WTC11 (cell line): ENCODE data around the gene ACOT2. TPM values are rescaled to one million over a fixed set of nuclear protein-coding genes. Genes with fewer than 3 reads are reported as not detected.

Experiments used
- ATAC-seq: fragments of 200-7000 bp; cut with Tn5 transposase; 2 replicates; pipeline ENCODE4 v1.10.0; 2021; ENCODE audit warnings: mild to moderate bottlenecking, moderate library complexity
- CTCF ChIA-PET: fragments of 300-600 bp; sonication (Branson Sonifier 250); formaldehyde crosslinking; loops from one replicate; lab custom pipeline; 2021; ENCODE audit warnings: antibody characterized with exemption; lab: Charles Lee
- POLR2A ChIA-PET: fragments of 350-600 bp; sonication (Branson Sonifier 250); formaldehyde crosslinking; loops from one replicate; lab custom pipeline; 2021; ENCODE audit warnings: antibody characterized with exemption; lab: Charles Lee
- DNase-seq: peaks from one replicate; pipeline ENCODE4 v3.0.0; 2021; ENCODE audit warnings: low spot score
- H3K27ac Mint-ChIP-seq: 2 replicates; pipeline ENCODE4 v1.8.0; 2021; ENCODE audit warnings: mixed read lengths
- H3K27me3 Mint-ChIP-seq: 2 replicates; pipeline ENCODE4 v1.8.0; 2021; ENCODE audit warnings: low read depth, mild to moderate bottlenecking, moderate library complexity, mixed read lengths
- H3K36me3 Mint-ChIP-seq: 2 replicates; pipeline ENCODE4 v1.8.0; 2021; ENCODE audit warnings: mixed read lengths
- H3K4me1 Mint-ChIP-seq: 2 replicates; pipeline ENCODE4 v1.8.0; 2022; ENCODE audit warnings: mixed read lengths
- H3K4me3 Mint-ChIP-seq: 2 replicates; pipeline ENCODE4 v1.8.0; 2021; ENCODE audit warnings: mild to moderate bottlenecking, moderate library complexity, mixed read lengths
- H3K9me3 Mint-ChIP-seq: 2 replicates; pipeline ENCODE4 v1.8.0; 2021; ENCODE audit warnings: mixed read lengths
- FOXP1 ChIP-seq: sonication (generic); formaldehyde crosslinking; IDR thresholded peaks from 2 replicates; pipeline ENCODE4 v1.8.0; 2022; ENCODE audit warnings: missing genetic modification reagents, mild to moderate bottlenecking, moderate library complexity, borderline replicate concordance
- NFYB ChIP-seq: sonication (generic); formaldehyde crosslinking; conservative IDR thresholded peaks from 2 replicates; pipeline ENCODE4 v1.8.0; 2022; ENCODE audit warnings: low read depth, missing genetic modification reagents
- SMAD4 ChIP-seq: sonication (generic); formaldehyde crosslinking; IDR thresholded peaks from 2 replicates; pipeline ENCODE4 v1.8.0; 2022; ENCODE audit warnings: mild to moderate bottlenecking, missing genetic modification reagents
- ZBTB21 ChIP-seq: sonication (generic); formaldehyde crosslinking; IDR thresholded peaks from 2 replicates; pipeline ENCODE4 v1.8.1; 2023; ENCODE audit warnings: mild to moderate bottlenecking, missing genetic modification reagents, borderline replicate concordance
- ZNF219 ChIP-seq: sonication (generic); formaldehyde crosslinking; IDR thresholded peaks from 2 replicates; pipeline ENCODE4 v1.8.0; 2023; ENCODE audit warnings: missing genetic modification reagents, mild to moderate bottlenecking, borderline replicate concordance
- total RNA-seq: library from RNA; stranded (reverse); gene quantifications from 3 replicates; pipeline ENCODE4 v1.2.3, GENCODE V29; 2021
- TF ChIP-seq, protein P1 (sequence below): fragments of 250-450 bp; sonication (Bioruptor Pico); IDR thresholded peaks from 2 replicates; pipeline ENCODE4 v1.9.0; 2021; ENCODE audit warnings: moderate library complexity, mild to moderate bottlenecking, inconsistent platforms, borderline replicate concordance
- TF ChIP-seq, protein P2 (sequence below): sonication (generic); formaldehyde crosslinking; IDR thresholded peaks from 2 replicates; pipeline ENCODE4 v1.8.1; 2023; ENCODE audit warnings: mild to moderate bottlenecking, missing genetic modification reagents, borderline replicate concordance
- TF ChIP-seq, protein P3 (sequence below): sonication (generic); formaldehyde crosslinking; IDR thresholded peaks from 2 replicates; pipeline ENCODE4 v1.8.1; 2023; ENCODE audit warnings: mild to moderate bottlenecking, missing genetic modification reagents
- TF ChIP-seq, protein P4 (sequence below): sonication (generic); formaldehyde crosslinking; IDR thresholded peaks from 2 replicates; pipeline ENCODE4 v1.8.0; 2022; ENCODE audit warnings: mild to moderate bottlenecking, missing genetic modification reagents
- TF ChIP-seq, protein P5 (sequence below): sonication (generic); formaldehyde crosslinking; IDR thresholded peaks from 2 replicates; pipeline ENCODE4 v1.8.0; 2022; ENCODE audit warnings: mild to moderate bottlenecking, missing genetic modification reagents
- TF ChIP-seq, protein P6 (sequence below): fragments of 200-600 bp; IDR thresholded peaks from 2 replicates; pipeline ENCODE4 v1.8.0; 2022; ENCODE audit warnings: antibody characterized with exemption
- TF ChIP-seq, protein P7 (sequence below): sonication (generic); formaldehyde crosslinking; IDR thresholded peaks from 2 replicates; pipeline ENCODE4 v1.8.1; 2022; ENCODE audit warnings: mild to moderate bottlenecking, missing genetic modification reagents, moderate library complexity, borderline replicate concordance

The ACOT2 gene
- total RNA-seq, 1 experiment from 2014 or later, result 13.7 TPM

DNA sequence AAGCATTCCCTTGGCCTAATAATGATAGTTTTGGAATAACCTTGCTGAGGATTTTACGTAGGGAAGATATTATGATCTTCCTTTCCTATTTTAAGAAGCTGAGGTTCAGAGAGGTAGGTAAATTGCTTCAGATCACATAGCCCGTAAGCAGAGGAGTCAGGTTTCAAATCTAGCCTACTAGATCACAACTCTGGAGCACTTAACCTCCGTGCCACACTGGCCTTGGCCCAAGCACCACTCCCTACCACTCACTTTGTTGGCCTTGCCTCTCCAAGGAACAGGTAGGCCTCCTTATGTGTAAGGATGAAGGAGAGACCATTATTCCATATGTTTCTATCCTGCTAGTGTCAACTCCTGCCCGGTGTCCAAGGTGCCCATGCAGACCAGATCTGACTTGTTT lies 44.5 kb upstream of the ACOT2 start:
- no peak for DNase-seq
- ChIA-PET CTCF (interaction anchor here (0.8 to 1.4 kb wide), 3 partner anchors 16 to 46 kb away, joined by 3 to 8 read pairs (median 3); partner anchors contain the start of gene ACOT2), POLR2A (no interaction called here)
- H3K4me3 Mint-ChIP-seq, result no peak overlapping the region
- H3K27me3 Mint-ChIP-seq, result no peaks in the 10 kb centered on the region; the same call in 1 of the 2 replicates
- H3K9me3 Mint-ChIP-seq, result no peaks in the 10 kb centered on the region
- no peak for ATAC-seq
- H3K4me1 Mint-ChIP-seq, result peaks cover 9% of the 10 kb centered on the region
- no peak overlapping the region; the same call in 1 of the 2 replicates for H3K27ac Mint-ChIP-seq
- H3K36me3 Mint-ChIP-seq, result no peaks in the 10 kb centered on the region
- TF ChIP-seq ZNF219 (CRISPR knock-in tag) (no peak), SMAD4 (CRISPR knock-in tag) (no peak), NFYB (no peak), FOXP1 (no peak), ZBTB21 (no peak)
- TF ChIP-seq, protein P1, sequence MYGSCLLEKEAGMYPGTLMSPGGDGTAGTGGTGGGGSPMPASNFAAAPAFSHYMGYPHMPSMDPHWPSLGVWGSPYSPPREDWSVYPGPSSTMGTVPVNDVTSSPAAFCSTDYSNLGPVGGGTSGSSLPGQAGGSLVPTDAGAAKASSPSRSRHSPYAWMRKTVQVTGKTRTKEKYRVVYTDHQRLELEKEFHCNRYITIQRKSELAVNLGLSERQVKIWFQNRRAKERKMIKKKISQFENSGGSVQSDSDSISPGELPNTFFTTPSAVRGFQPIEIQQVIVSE (CRISPR knock-in tag), result no peak
- TF ChIP-seq, protein P2, sequence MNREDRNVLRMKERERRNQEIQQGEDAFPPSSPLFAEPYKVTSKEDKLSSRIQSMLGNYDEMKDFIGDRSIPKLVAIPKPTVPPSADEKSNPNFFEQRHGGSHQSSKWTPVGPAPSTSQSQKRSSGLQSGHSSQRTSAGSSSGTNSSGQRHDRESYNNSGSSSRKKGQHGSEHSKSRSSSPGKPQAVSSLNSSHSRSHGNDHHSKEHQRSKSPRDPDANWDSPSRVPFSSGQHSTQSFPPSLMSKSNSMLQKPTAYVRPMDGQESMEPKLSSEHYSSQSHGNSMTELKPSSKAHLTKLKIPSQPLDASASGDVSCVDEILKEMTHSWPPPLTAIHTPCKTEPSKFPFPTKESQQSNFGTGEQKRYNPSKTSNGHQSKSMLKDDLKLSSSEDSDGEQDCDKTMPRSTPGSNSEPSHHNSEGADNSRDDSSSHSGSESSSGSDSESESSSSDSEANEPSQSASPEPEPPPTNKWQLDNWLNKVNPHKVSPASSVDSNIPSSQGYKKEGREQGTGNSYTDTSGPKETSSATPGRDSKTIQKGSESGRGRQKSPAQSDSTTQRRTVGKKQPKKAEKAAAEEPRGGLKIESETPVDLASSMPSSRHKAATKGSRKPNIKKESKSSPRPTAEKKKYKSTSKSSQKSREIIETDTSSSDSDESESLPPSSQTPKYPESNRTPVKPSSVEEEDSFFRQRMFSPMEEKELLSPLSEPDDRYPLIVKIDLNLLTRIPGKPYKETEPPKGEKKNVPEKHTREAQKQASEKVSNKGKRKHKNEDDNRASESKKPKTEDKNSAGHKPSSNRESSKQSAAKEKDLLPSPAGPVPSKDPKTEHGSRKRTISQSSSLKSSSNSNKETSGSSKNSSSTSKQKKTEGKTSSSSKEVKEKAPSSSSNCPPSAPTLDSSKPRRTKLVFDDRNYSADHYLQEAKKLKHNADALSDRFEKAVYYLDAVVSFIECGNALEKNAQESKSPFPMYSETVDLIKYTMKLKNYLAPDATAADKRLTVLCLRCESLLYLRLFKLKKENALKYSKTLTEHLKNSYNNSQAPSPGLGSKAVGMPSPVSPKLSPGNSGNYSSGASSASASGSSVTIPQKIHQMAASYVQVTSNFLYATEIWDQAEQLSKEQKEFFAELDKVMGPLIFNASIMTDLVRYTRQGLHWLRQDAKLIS (CRISPR knock-in tag), result no peak
- TF ChIP-seq, protein P3, sequence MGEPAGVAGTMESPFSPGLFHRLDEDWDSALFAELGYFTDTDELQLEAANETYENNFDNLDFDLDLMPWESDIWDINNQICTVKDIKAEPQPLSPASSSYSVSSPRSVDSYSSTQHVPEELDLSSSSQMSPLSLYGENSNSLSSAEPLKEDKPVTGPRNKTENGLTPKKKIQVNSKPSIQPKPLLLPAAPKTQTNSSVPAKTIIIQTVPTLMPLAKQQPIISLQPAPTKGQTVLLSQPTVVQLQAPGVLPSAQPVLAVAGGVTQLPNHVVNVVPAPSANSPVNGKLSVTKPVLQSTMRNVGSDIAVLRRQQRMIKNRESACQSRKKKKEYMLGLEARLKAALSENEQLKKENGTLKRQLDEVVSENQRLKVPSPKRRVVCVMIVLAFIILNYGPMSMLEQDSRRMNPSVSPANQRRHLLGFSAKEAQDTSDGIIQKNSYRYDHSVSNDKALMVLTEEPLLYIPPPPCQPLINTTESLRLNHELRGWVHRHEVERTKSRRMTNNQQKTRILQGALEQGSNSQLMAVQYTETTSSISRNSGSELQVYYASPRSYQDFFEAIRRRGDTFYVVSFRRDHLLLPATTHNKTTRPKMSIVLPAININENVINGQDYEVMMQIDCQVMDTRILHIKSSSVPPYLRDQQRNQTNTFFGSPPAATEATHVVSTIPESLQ (CRISPR knock-in tag), result no peak
- TF ChIP-seq, protein P4, sequence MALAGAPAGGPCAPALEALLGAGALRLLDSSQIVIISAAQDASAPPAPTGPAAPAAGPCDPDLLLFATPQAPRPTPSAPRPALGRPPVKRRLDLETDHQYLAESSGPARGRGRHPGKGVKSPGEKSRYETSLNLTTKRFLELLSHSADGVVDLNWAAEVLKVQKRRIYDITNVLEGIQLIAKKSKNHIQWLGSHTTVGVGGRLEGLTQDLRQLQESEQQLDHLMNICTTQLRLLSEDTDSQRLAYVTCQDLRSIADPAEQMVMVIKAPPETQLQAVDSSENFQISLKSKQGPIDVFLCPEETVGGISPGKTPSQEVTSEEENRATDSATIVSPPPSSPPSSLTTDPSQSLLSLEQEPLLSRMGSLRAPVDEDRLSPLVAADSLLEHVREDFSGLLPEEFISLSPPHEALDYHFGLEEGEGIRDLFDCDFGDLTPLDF, result no peak
- TF ChIP-seq, protein P5, sequence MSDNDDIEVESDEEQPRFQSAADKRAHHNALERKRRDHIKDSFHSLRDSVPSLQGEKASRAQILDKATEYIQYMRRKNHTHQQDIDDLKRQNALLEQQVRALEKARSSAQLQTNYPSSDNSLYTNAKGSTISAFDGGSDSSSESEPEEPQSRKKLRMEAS (CRISPR knock-in tag), result no peak
- TF ChIP-seq, protein P6, sequence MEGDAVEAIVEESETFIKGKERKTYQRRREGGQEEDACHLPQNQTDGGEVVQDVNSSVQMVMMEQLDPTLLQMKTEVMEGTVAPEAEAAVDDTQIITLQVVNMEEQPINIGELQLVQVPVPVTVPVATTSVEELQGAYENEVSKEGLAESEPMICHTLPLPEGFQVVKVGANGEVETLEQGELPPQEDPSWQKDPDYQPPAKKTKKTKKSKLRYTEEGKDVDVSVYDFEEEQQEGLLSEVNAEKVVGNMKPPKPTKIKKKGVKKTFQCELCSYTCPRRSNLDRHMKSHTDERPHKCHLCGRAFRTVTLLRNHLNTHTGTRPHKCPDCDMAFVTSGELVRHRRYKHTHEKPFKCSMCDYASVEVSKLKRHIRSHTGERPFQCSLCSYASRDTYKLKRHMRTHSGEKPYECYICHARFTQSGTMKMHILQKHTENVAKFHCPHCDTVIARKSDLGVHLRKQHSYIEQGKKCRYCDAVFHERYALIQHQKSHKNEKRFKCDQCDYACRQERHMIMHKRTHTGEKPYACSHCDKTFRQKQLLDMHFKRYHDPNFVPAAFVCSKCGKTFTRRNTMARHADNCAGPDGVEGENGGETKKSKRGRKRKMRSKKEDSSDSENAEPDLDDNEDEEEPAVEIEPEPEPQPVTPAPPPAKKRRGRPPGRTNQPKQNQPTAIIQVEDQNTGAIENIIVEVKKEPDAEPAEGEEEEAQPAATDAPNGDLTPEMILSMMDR, result no peak
- TF ChIP-seq, protein P7, sequence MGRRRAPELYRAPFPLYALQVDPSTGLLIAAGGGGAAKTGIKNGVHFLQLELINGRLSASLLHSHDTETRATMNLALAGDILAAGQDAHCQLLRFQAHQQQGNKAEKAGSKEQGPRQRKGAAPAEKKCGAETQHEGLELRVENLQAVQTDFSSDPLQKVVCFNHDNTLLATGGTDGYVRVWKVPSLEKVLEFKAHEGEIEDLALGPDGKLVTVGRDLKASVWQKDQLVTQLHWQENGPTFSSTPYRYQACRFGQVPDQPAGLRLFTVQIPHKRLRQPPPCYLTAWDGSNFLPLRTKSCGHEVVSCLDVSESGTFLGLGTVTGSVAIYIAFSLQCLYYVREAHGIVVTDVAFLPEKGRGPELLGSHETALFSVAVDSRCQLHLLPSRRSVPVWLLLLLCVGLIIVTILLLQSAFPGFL (CRISPR knock-in tag), result no peak
